Measurements from ENCODE around the gene PRKACA.

Gene PRKACA

GRCh38 chr19:14093117-14093823 lies 24.3 kb downstream of the PRKACA start:
- DNase-seq (ENCODE audit: low read depth, low spot score), result no peak

DNA sequence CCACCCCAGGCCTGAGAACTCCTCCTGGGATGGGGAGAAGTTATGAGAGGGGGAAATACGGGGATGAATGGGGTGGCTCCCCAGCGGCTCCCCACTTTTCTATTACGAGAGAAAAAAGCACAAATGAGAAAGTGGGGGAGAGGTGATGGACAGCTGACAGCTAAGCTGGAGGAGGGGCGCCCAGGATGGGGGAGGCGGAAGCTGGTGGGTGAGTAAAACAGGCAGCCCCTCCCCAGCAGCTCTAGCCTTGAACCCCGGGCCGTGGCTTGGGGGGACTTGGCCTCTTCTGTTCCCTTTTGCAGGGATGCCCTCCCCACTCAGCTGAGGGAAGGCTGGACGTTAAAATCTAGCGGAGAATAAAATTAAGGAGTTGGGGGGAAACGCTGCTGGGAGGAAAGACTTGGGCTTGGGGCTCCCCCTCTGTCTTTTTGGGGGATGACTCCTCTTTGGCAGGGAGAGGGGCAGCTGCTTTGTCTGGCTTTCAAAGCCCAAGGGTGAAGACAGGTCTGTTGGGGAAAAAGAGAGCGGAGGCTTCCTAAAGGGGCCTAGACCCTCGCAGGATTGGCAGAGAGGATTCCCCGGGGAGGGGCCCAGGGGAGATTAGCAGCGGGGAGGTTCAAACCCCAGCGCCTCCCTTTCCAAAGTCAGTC lies 25.6 kb downstream of the PRKACA start:
- DNase-seq (ENCODE audit: low read depth, low spot score), result no peak

- DNase-seq (ENCODE audit: low read depth, low spot score), result no peak
Observed at GRCh38 chr19:14091081-14091812, 26.3 kb downstream of the PRKACA start.

DNA sequence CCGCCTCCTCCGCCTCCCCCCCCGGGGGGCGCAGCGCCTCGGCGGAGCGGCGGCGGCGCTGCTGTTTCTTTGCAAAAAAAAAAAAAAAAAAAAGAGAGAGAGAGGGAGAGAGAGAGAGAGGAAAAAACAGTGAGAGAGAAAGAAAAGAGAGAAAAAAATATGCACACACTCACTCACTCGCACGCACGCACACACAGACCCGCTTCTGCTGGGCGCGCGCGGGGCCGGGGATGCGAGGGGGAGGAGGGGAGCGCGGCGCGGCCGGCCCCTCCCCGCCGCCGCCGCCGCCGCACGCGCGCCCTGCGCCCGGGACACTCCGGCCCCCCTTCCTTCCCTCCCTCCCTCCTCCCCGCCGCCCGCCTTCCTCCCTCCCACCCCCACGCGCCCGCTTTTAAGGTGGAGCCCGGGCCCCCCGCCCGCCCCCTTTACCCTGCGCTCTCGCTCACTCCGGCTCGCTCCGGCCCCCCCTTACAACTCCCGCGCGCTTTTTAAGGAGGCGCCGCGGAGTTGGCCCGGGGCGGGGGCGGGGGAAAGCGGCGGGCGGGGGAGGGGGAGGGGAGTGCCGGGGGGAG lies 27.0 kb downstream of the PRKACA start, which contains the start of gene SAMD1:
TSS of gene SAMD1 (minus strand) at position 243 of the 572 bp plus-strand sequence.
- no peak for DNase-seq (ENCODE audit: low read depth, low spot score)

DNA sequence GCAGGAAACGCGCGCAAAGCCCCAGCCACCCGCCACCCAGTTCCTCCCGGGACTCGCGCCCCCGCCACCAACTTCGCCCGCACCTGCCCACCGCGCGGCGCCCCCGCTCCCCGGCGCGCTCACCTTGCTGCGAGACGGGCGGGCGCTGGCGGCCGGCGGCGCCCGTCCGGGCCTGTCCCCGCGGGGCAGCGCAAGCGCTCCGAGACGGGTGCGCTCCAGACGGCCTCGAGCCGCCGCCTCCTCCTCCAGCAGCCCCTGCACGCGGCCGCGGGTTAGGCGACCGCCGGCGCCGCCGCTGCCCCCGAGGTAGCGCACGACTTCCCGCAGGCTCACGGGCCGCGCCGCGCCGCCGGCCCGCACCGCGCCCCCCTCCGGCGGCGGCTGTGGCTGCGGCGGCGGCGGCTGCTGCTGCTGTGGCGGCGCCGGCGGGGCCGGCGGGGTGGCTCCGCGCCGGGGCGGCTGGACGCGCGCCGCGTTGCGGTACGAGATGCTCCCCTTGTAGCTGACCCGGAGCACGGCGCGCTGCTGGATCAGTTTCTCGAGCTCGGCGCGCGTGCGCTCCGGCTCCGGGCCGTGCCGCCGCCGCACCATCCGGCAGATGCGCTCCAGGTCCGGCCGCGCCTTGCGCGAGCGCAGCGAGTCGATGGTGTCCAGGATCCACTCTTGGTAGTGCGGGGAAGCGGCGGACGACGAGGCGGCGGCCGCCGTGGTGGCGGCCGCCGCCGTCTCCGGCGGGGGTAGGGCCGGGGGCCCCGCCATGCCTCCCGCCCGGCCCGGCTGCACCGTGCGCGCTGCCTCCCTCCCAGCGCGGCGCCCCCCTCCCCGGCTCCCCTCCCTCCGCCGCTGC lies 27.7 kb downstream of the PRKACA start:
- DNase-seq (ENCODE audit: low read depth, low spot score), result no peak

GRCh38 chr19:14089412-14089661 lies 28.2 kb downstream of the PRKACA start:
- no peak for DNase-seq (ENCODE audit: low read depth, low spot score)

GRCh38 chr19:14088634-14089411 lies 28.7 kb downstream of the PRKACA start:
- DNase-seq (ENCODE audit: low read depth, low spot score), result no peak

DNA sequence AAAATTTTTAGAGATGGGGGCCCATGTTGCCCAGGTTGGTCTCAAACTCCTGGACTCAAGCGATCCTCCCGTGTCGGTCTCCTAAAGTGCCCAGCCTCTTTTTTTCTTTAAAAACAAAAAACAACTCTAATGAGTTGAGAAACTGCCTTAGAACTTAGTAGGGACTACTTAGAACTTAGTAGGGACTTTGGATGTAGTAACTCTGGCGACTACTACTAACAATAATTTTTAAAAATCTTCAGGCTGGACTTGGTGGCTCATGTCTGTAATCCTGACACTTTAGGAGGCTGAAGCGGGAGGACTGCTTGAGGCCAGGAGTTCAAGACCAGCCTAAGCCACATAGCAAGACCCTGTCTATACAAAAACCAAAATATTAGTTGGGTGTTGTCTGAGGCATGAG lies 31.5 kb downstream of the PRKACA start:
- DNase-seq (ENCODE audit: low read depth, low spot score), result no peak

DNA sequence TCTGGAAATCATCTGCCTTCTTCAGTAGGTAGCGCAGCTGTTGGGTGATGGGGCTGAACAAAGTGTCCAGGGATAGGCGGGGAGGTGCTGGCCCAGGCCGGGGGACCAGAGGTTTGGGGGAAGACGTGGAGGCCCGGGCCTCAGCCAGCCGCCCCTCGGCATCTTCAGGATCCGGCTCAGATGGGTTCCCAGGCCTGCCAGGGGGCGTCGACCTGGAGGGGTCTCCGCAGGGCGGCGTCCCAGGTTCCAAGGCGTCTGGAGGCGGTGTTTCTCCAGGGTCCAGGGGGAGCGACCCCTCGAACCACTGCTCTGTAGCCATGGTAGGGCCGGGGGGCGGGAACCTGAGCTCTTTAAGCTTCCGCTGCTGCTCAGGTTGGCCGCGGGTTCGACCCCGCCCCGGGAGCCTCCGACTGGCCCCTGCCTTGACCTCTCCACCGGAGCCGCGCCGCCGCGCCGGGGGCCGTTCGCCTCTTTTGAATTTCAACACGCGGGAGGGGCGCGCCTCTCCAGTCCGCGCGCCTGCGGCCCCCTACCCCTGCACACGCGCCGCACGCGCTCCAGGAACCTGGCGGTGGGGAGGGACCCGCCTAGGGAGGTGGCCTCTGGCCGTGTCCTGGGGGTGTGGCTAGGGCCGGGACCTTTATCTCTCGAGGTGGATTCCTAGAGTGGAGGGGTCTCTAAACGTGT lies 32.1 kb downstream of the PRKACA start, which contains the start of gene C19orf67:
TSS of gene C19orf67 (minus strand) at position 475 of the 687 bp plus-strand sequence. CDS start at position 319, 156 bp downstream.
- no peak for DNase-seq (ENCODE audit: low read depth, low spot score)

DNA sequence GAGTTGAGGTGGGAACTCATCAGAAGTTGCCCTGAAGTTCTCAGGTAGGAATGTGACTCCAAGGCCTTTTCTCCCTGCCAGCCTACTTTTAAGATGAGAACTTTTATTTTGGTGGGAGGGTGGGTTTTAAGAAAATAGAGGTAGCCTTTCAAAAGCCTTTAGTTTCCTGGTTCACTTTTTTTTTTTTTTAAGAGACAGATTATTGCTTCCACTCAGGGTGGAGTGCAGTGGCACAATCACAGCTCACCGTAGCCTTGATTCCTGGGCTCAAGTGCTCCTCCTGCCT lies 34.9 kb downstream of the PRKACA start:
- no peak for DNase-seq (ENCODE audit: low read depth, low spot score)

DNA sequence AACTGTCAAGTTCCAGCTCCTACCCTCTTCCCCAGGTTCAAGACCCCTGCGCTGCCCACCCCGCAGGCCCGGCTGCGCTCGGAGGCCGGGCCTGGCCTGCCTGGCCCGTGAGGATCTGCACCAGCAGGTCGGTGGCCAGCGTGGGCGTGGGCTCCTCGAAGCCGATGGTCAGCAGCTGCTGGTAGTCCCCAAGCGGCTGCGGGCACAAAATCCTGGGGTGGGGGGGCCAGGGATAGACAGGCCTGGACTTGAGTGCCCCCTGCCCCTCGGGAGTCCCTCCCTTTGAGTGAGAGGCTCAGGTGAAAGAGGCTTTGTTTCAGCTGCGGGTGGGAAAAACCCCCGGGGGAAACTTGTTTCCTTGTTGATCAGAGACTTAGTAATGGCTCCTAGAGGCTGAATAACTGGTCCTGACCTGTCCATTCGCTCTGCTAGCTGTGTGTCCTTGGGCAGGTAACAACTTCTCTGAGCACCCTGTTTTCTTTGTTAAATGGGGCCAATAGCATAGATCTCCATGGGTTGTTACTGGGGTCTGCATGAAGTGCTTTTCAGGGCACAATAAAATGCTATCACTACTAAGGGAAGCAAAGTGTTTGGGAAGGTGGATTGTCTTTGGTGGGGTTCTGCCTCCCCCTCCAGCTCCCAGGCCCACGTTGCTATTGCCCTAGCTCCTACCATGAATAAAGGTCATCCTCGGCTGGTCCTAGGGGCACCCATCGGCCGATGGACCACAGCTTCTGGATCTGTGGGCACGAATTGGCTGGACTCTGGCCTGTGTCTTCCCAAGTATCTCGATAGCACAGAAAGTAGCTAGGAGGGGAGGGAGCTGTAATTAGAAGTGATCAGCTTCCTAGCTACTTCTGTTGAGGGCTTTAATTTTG lies 35.5 kb downstream of the PRKACA start:
- DNase-seq (ENCODE audit: low read depth, low spot score), result no peak

GRCh38 chr19:14080887-14081796 lies 36.4 kb downstream of the PRKACA start:
- DNase-seq (ENCODE audit: low read depth, low spot score), result peak; percentile 97

DNA sequence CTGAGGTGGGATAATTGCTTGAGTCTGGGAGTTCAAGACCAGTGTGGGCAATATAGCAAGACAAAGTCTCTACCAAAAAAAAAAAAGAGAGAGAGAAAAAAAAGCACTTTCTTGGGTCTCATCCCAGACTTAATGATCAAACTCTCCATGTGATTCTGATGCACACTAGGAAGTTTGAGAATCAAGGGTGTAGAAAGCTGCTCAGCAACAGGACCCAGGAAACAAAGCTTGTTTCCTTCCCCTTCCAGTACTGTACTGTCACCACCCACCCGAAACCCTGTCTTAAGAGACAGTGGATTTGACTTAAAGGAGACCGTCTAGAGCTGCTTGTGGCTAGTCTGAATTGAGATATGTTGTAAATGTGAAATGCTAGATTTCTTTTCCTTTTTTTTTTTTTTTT lies 39.2 kb downstream of the PRKACA start:
- no peak for DNase-seq (ENCODE audit: low read depth, low spot score)

- DNase-seq (ENCODE audit: low read depth, low spot score), result no peak
Observed at GRCh38 chr19:14073925-14074838, 43.4 kb downstream of the PRKACA start.

GRCh38 chr19:14073261-14073924 lies 44.2 kb downstream of the PRKACA start:
- DNase-seq (ENCODE audit: low read depth, low spot score), result no peak

GRCh38 chr19:14072535-14073260 lies 44.9 kb downstream of the PRKACA start, which contains the start of gene MISP3:
Gene MISP3, plus strand, starts transcription at chr19:14072786. Its CDS starts 524 bp downstream, at chr19:14073310.
- DNase-seq (ENCODE audit: low read depth, low spot score), result no peak
